Duodenal mucosa (tissue), 2 donors: ENCODE measurements around the gene OPA3.
"Not testable (repeated sequence)": the region's sequence is repeated elsewhere in the genome, so short reads cannot be mapped to it uniquely, and the experiment has no call there.

Source experiments
- H3K27ac ChIP-seq: one replicate; pipeline ENCODE4 v1.7.0; 2013; ENCODE audit warnings: low read depth, low read length
- H3K27me3 ChIP-seq, 2 donors: one replicate each; pipeline ENCODE4 v1.7.0; 2013; ENCODE audit warnings: low read length in 2 of 2, control low read depth in 1 of 2; ENCODE audit not compliant: insufficient read depth in 2 of 2, control insufficient read depth in 1 of 2
- H3K36me3 ChIP-seq, 2 donors: one replicate each; pipeline ENCODE4 v1.7.0; 2013; ENCODE audit warnings: low read length in 2 of 2, control low read depth in 1 of 2; ENCODE audit not compliant: insufficient read depth in 2 of 2, control insufficient read depth in 1 of 2
- H3K4me1 ChIP-seq, 2 donors: one replicate each; pipeline ENCODE4 v1.7.0; 2013; ENCODE audit warnings: low read length in 2 of 2, control low read depth in 1 of 2; ENCODE audit not compliant: insufficient read depth in 2 of 2, control insufficient read depth in 1 of 2
- H3K4me3 ChIP-seq, 2 donors: one replicate each; pipeline ENCODE4 v1.7.0; 2013; ENCODE audit warnings: low read length in 2 of 2, low read depth in 1 of 2
- H3K9ac ChIP-seq, 2 donors: one replicate each; pipeline ENCODE4 v1.7.0; 2013; ENCODE audit warnings: low read length in 2 of 2, low read depth in 1 of 2
- H3K9me3 ChIP-seq, 2 donors: one replicate each; pipeline ENCODE4 v1.7.0; 2013; ENCODE audit warnings: low read length in 2 of 2, control low read depth in 1 of 2; ENCODE audit not compliant: control insufficient read depth in 1 of 2

The OPA3 gene

GRCh38 chr19:45584332-45585157 lies at the start of gene OPA3:
Gene OPA3 (minus strand): TSS chr19:45584802. CDS start chr19:45584764, 38 bp downstream.
- H3K27ac ChIP-seq = peak within 1 kb of the TSS; percentile 96
- H3K27me3 ChIP-seq = no peaks in the 10 kb centered on the region
- H3K9me3 ChIP-seq = no peaks in the 10 kb centered on the region
- peak within 1 kb of the TSS; percentile 88 to 97 for H3K4me3 ChIP-seq
- H3K4me1 ChIP-seq = peaks cover 4 to 6% of the 10 kb centered on the region in 2 donors
- H3K9ac ChIP-seq = peak within 1 kb of the TSS; percentile 90 to 95
- H3K36me3 ChIP-seq = no peaks in the 10 kb centered on the region

- no peak overlapping the region for H3K9ac ChIP-seq
- no peaks in the 10 kb centered on the region for H3K27me3 ChIP-seq
- H3K9me3 ChIP-seq = no peaks in the 10 kb centered on the region
- no peak overlapping the region for H3K27ac ChIP-seq
- H3K4me1 ChIP-seq = no peaks in the 10 kb centered on the region
- no peak overlapping the region for H3K4me3 ChIP-seq
- peaks cover 5 to 12% of the 10 kb centered on the region in 2 donors for H3K36me3 ChIP-seq
Observed at GRCh38 chr19:45632468-45633196, 48.0 kb upstream of the OPA3 start.

- Histone ChIP-seq H3K9me3 (no peaks in the 10 kb centered on the region), H3K9ac (no peak overlapping the region), H3K4me1 (no peaks in the 10 kb centered on the region), H3K27ac (no peak overlapping the region), H3K4me3 (no peak overlapping the region), H3K27me3 (no peaks in the 10 kb centered on the region), H3K36me3 (peaks cover 9 to 21% of the 10 kb centered on the region in 2 donors)
Observed at GRCh38 chr19:45630463-45630862, 45.9 kb upstream of the OPA3 start.

GRCh38 chr19:45629704-45630103 lies 45.1 kb upstream of the OPA3 start:
- no peaks in the 10 kb centered on the region for H3K27me3 ChIP-seq
- H3K9me3 ChIP-seq = no peaks in the 10 kb centered on the region
- no peak overlapping the region for H3K9ac ChIP-seq
- H3K27ac ChIP-seq = no peak overlapping the region
- no peaks in the 10 kb centered on the region for H3K4me1 ChIP-seq
- no peak overlapping the region for H3K4me3 ChIP-seq
- H3K36me3 ChIP-seq = peaks cover 9 to 25% of the 10 kb centered on the region in 2 donors

GRCh38 chr19:45628219-45628618 lies 43.6 kb upstream of the OPA3 start:
- H3K36me3 ChIP-seq = peaks cover 9 to 34% of the 10 kb centered on the region in 2 donors

GRCh38 chr19:45623984-45624383 lies 39.4 kb upstream of the OPA3 start:
- H3K4me3 ChIP-seq = no peak overlapping the region
- no peak overlapping the region for H3K27ac ChIP-seq
- peaks cover 4 to 52% of the 10 kb centered on the region in 2 donors for H3K36me3 ChIP-seq

More at GRCh38 chr19:45628219-45628618, 43.6 kb upstream of the OPA3 start:
- H3K27me3 ChIP-seq, H3K4me3 ChIP-seq, H3K4me1 ChIP-seq, H3K9ac ChIP-seq, H3K27ac ChIP-seq, H3K9me3 ChIP-seq: not testable (repeated sequence)

GRCh38 chr19:45621976-45622503 lies 37.4 kb upstream of the OPA3 start:
- Histone ChIP-seq H3K9me3 (no peaks in the 10 kb centered on the region), H3K36me3 (peaks cover 4 to 51% of the 10 kb centered on the region in 2 donors), H3K27me3 (no peaks in the 10 kb centered on the region), H3K27ac (no peak overlapping the region), H3K4me3 (no peak overlapping the region), H3K9ac (no peak overlapping the region), H3K4me1 (no peaks in the 10 kb centered on the region)

More at GRCh38 chr19:45623984-45624383, 39.4 kb upstream of the OPA3 start:
- Histone ChIP-seq H3K9ac (no peak overlapping the region), H3K27me3 (no peaks in the 10 kb centered on the region), H3K4me1 (no peaks in the 10 kb centered on the region), H3K9me3 (no peaks in the 10 kb centered on the region)

- no peaks in the 10 kb centered on the region for H3K4me1 ChIP-seq
- no peaks in the 10 kb centered on the region for H3K27me3 ChIP-seq
- H3K4me3 ChIP-seq = no peak overlapping the region
- H3K27ac ChIP-seq = no peak overlapping the region
- H3K9ac ChIP-seq = no peak overlapping the region
- H3K9me3 ChIP-seq = no peaks in the 10 kb centered on the region
- H3K36me3 ChIP-seq = peaks cover 2 to 51% of the 10 kb centered on the region in 2 donors
Observed at GRCh38 chr19:45621389-45621788, 36.8 kb upstream of the OPA3 start.

GRCh38 chr19:45616704-45617017 lies 32.1 kb upstream of the OPA3 start:
- Histone ChIP-seq H3K4me1 (peaks cover 12 to 13% of the 10 kb centered on the region in 2 donors), H3K4me3 (no peak overlapping the region), H3K9ac (no peak overlapping the region), H3K36me3 (peaks cover 0 to 57% of the 10 kb centered on the region in 2 donors), H3K27ac (no peak overlapping the region), H3K9me3 (no peaks in the 10 kb centered on the region), H3K27me3 (no peaks in the 10 kb centered on the region)
